Heart right ventricle (tissue), 16 donors: ENCODE results near the gene TBX1. TPM values are rescaled to one million over a fixed set of nuclear protein-coding genes. Genes with fewer than 3 reads are reported as not detected.
A peak's percentile ranks its signal among the peaks of the same experiment; 100 is the strongest.

Source experiments
- ATAC-seq, 8 donors: fragments of 200-7000 bp; cut with Tn5 transposase; one replicate each; pipeline ENCODE4 v1.9.1; 2020; ENCODE audit warnings: mild to moderate bottlenecking in 8 of 8, moderate library complexity in 8 of 8, moderate number of reproducible peaks in 1 of 8
- DNase-seq, 2 donors: peaks; one replicate each; pipeline ENCODE4 v3.0.0-alpha.2; 2020
- H3K27ac ChIP-seq, 10 donors: fragments of 200-600 bp; sonication (generic) in 2 of 10; one replicate each; pipeline versions ENCODE4 v1.5.0 to v1.8.0; 2020 to 2022; ENCODE audit warnings: mild to moderate bottlenecking in 3 of 10
- H3K27me3 ChIP-seq, 7 donors: fragments of 200-600 bp; one replicate each; pipeline ENCODE4 v1.8.0; 2021 to 2022; ENCODE audit warnings: mild to moderate bottlenecking in 2 of 7
- H3K36me3 ChIP-seq, 9 donors: fragments of 200-600 bp; sonication (generic) in 1 of 9; one replicate each; pipeline versions ENCODE4 v1.5.0 to v1.8.0; 2020 to 2022; ENCODE audit warnings: mild to moderate bottlenecking in 2 of 9
- H3K4me1 ChIP-seq, 9 donors: fragments of 200-600 bp; sonication (generic) in 1 of 9; one replicate each; pipeline versions ENCODE4 v1.5.0 to v1.8.0; 2020 to 2022; ENCODE audit warnings: mild to moderate bottlenecking in 4 of 9
- H3K4me3 ChIP-seq, 10 donors: fragments of 200-600 bp; sonication (generic) in 2 of 10; one replicate each; pipeline versions ENCODE4 v1.5.0 to v1.8.0; 2020 to 2022; ENCODE audit warnings: mild to moderate bottlenecking in 7 of 10, moderate library complexity in 2 of 10
- H3K9me3 ChIP-seq, 11 donors: fragments of 200-600 bp in 10 of 11; sonication (generic) in 2 of 11; one replicate each; pipeline versions ENCODE4 v1.5.0 to v1.8.0; 2013 to 2022; ENCODE audit warnings: mild to moderate bottlenecking in 2 of 11, control low read depth in 1 of 11, moderate library complexity in 1 of 11
- WGBS, 2 donors: extraction: QIAGEN DNeasy Blood & Tissue Kit; methylation state at CpG; one replicate each; pipeline ENCODE4 v1.1.7; 2013; ENCODE audit warnings: inconsistent platforms in 1 of 2; 5-methylcytosine and 5-hydroxymethylcytosine counted together
- intact Hi-C, 10 donors: fragments of 100-400 bp; cut with DNase I; formaldehyde crosslinking; loops; one replicate each; pipeline versions ENCODE4 v1.11.1 to v1.14.2; 2022
- polyA plus RNA-seq, 2 donors: library from polyadenylated mRNA; stranded (reverse); fragments of 200-250 nt; gene quantifications; one replicate each; pipeline ENCODE4 v1.2.3, GENCODE V29; 2013
- total RNA-seq, 10 donors: library from RNA; stranded (reverse); fragmentation: NEBNext Ultra II Directional in 3 of 10; extraction: Animal tissue kit (Norgen Biotek cat#: 25700) in 3 of 10; gene quantifications; one replicate each; pipeline versions ENCODE4 v1.2.1 to v1.2.4, GENCODE V29; 2021 to 2023
- TF ChIP-seq, protein P1 (sequence below), 9 donors: fragments of 200-600 bp; sonication (generic) in 2 of 9; IDR thresholded peaks; one replicate each; pipeline versions ENCODE4 v1.5.0 to v1.8.0; 2021 to 2022; ENCODE audit warnings: antibody characterized with exemption in 9 of 9, mild to moderate bottlenecking in 5 of 9, moderate library complexity in 1 of 9
- donor health status: Arrhythmogenic right ventricular cardiomyopathy.
- donor health status: ischemic (EF 13 %, LVEDD 7.1; RV severe dilation, severe dysfunction).
- donor health status: healthy with polysubstance abuse.
- donor health status: DM: no; HTN: yes; CAD: no.
- donor health status: DM: no; HTN: no; CAD: no.
- donor health status: ischemic (EF 25% LVEDD 6.9; RV normal size, moderate dysfunction).
- donor health status: ischemic (EF 25% LVEDD 5.7; RV mildly dilated, moderate dysfunction).
- donor health status: healthy.
- donor health status: DM: yes; HTN: yes; CAD: no.
- donor health status: Ischemic cardiomyopathy.
- donor health status: ischemic (EF 35%, LVEDD 5.7; RV mildly dilated, moderate dysfunction).
- donor health status: nonischemic (EF 11% LVEDD 7.7; RV severe dilation, severe dysfunction).
- donor health status: DM: yes; HTN: yes; CAD: no.
- donor health status: PGD.
- donor health status: ischemic (EF 29% LVEDD 5.4; RV normal size, mild dysfunction).
- donor health status: nonischemic (EF 23%, LVEDD 6.1; RV moderate dilation, normal function).

Gene TBX1
- total and polyA plus RNA-seq, 12 donors = 0.53 to 1.8 (median 0.98) TPM

- intact Hi-C loops = no loop called here
- TF ChIP-seq, protein P1, sequence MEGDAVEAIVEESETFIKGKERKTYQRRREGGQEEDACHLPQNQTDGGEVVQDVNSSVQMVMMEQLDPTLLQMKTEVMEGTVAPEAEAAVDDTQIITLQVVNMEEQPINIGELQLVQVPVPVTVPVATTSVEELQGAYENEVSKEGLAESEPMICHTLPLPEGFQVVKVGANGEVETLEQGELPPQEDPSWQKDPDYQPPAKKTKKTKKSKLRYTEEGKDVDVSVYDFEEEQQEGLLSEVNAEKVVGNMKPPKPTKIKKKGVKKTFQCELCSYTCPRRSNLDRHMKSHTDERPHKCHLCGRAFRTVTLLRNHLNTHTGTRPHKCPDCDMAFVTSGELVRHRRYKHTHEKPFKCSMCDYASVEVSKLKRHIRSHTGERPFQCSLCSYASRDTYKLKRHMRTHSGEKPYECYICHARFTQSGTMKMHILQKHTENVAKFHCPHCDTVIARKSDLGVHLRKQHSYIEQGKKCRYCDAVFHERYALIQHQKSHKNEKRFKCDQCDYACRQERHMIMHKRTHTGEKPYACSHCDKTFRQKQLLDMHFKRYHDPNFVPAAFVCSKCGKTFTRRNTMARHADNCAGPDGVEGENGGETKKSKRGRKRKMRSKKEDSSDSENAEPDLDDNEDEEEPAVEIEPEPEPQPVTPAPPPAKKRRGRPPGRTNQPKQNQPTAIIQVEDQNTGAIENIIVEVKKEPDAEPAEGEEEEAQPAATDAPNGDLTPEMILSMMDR (IDR thresholded peaks at IDR 0.05) = no peak
- Histone ChIP-seq H3K9me3 (peaks cover 0 to 19% (median 2%) of the 10 kb centered on the region in 11 donors), H3K4me1 (no peaks in the 10 kb centered on the region), H3K27ac (no peak overlapping the region), H3K36me3 (peaks cover 0 to 7% (median 0%) of the 10 kb centered on the region in 9 donors), H3K27me3 (peaks cover 0 to 21% (median 9%) of the 10 kb centered on the region in 7 donors), H3K4me3 (no peak overlapping the region)
- 92 to 94% methylated on average over 28 of the region's 28 CpGs for WGBS, 2 donors
- ATAC-seq (no peak), DNase-seq (peak in 1 of 2 donors; percentile 9)
Measured at GRCh38 chr22:19786959-19787848, 26.6 kb downstream of the TBX1 start.

GRCh38 chr22:19787849-19788141 is 27.2 kb downstream of the TBX1 start:
- peaks cover 0 to 7% (median 0%) of the 10 kb centered on the region in 9 donors for H3K36me3 ChIP-seq
- intact Hi-C loops = no loop called here
- no peak overlapping the region for H3K27ac ChIP-seq
- DNase-seq (no peak), ATAC-seq (no peak)
- 91 to 94% methylated on average over 9 of the region's 9 CpGs for WGBS, 2 donors
- TF ChIP-seq, protein P1 (IDR thresholded peaks at IDR 0.05) = no peak
- H3K27me3 ChIP-seq = peaks cover 0 to 15% (median 9%) of the 10 kb centered on the region in 7 donors
- H3K9me3 ChIP-seq = peaks cover 0 to 19% (median 0%) of the 10 kb centered on the region in 11 donors
- no peaks in the 10 kb centered on the region for H3K4me1 ChIP-seq
- H3K4me3 ChIP-seq = no peak overlapping the region

- intact Hi-C loops = no loop called here
- TF ChIP-seq, protein P1 (IDR thresholded peaks at IDR 0.05) = no peak
- H3K36me3 ChIP-seq = peaks cover 0 to 7% (median 0%) of the 10 kb centered on the region in 9 donors
- H3K4me1 ChIP-seq = no peaks in the 10 kb centered on the region
- peaks cover 0 to 6% (median 0%) of the 10 kb centered on the region in 7 donors for H3K27me3 ChIP-seq
- no peak for DNase-seq
- H3K27ac ChIP-seq = no peak overlapping the region
- 97% methylated on average over 34 of the region's 34 CpGs for WGBS, 2 donors
- peaks cover 0 to 28% (median 0%) of the 10 kb centered on the region in 11 donors for H3K9me3 ChIP-seq
- no peak for ATAC-seq
- no peak overlapping the region for H3K4me3 ChIP-seq
Measured at GRCh38 chr22:19788661-19789225, 28.2 kb downstream of the TBX1 start.

DNA sequence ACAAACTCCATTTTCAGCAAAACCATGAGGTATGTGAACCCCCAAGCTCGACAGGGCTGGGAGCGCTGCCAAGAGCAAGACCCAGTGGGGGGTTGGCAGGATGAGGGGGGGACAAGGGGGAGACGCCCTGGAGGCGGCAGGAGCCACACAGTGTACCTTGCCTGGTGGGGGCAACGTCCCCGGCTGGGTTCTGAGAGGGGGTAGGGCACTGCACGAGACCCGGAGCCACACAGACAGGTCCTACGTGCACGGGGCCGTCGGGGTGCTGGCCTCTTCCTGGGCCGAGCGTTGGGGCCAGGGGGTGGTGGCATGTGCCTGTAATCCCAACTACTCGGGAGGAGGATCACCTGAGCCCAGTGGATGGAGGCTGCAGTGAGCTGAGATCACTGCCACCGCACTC is 28.8 kb downstream of the TBX1 start:
- Histone ChIP-seq H3K36me3 (peaks cover 0 to 7% (median 0%) of the 10 kb centered on the region in 9 donors), H3K27me3 (peaks cover 0 to 4% (median 0%) of the 10 kb centered on the region in 7 donors), H3K4me1 (no peaks in the 10 kb centered on the region), H3K27ac (no peak overlapping the region), H3K9me3 (peaks cover 0 to 32% (median 0%) of the 10 kb centered on the region in 11 donors), H3K4me3 (no peak overlapping the region)
- ATAC-seq = peak in 1 of 8 donors; percentile 23
- intact Hi-C loops = no loop called here
- TF ChIP-seq, protein P1 (IDR thresholded peaks at IDR 0.05) = no peak
- 90 to 93% methylated on average over 16 of the region's 16 CpGs for WGBS, 2 donors
- DNase-seq = peak in 1 of 2 donors; percentile 10
